Kasumi-1 (cell line): ENCODE data around the gene CFAP410.
"Not testable (repeated sequence)": the region's sequence is repeated elsewhere in the genome, so short reads cannot be mapped to it uniquely, and the experiment has no call there.

Experiments
- DNase-seq, 2 experiments: peaks; one replicate each; lab custom pipeline; 2025; lab: John Stamatoyannopoulos, UW

The CFAP410 gene

DNA sequence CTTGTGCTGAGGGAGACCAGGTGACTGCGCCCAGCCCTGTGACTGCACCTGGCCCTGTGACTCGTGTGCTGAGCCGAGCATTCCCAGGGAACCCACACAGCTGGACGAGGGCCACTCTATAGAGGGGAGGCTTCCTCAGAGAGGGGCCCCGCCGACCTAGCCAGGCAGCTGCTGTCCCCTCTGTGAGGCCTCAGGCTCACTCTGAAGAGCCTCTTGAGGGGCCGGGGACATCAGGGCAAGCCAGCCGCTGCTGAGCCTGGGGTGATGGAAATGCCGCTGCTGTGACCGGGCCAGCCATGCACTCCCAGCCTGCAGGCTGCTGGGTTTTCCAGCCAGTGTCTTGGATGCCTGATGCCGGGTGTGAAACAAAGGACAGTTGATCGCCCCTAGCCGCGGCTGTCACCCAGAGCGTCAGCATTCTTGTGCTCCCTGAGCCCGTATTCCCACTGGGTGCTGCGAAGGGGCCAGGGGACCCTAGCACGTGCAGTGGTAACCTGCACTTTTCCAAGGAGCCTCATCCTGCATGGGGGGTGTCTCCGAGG lies 21.9 kb downstream of the CFAP410 start:
- DNase-seq = no peak

DNA sequence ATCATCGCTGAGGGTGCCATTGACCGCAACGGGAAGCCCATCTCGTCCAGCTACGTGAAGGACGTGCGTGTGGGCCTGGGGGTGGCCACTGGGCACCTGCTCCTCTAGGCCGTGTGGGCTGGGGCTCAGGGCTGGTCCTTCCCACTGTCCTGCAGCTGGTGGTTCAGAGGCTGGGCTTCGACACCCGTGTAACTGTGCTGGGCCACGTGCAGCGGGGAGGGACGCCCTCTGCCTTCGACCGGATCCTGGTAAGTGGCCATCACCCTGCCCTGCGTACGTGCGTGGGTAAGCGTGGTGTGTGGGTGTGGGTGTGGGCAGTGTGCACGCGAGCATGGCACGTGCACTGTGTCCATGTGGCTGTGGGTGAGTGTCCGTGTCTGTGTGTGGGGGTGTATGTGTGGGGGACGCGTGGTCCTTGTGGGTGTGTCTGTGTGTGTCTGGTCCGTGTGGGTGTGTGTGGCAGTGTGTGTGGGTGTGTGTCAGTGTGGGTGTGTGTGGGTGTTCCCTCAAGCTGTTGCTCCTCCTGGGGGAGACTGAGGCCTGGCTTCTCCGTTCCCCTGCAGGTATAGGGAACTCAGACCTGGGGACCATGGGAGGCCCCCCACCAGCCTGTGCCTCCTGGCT lies 22.8 kb downstream of the CFAP410 start:
- no peak for DNase-seq

DNA sequence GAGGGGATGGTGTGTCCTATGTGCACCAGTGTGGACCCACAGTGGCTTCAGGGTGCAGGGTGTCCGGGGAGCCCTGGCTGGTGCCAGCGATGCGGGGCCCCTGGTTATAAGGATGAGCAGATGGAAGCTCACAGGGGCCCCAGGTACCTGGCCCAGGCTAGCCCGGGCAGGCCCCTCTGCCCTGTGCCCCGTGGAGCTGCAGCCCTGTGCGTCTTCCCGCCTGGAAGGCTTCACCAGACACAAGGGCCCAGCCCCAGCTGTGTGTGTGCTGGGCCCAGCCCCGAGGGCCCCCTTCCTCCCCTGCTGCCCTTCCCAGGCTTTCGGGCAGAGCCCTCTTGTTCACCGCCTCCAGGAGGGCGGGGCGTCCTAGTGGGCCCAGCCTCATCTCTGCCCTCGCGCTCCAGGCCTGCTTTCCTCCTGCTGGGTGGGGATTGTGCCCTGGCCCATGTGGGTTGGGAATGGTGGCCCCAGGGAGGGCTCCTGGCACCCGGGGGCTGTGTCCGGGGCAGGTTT lies 23.4 kb downstream of the CFAP410 start:
- DNase-seq = no peak

DNA sequence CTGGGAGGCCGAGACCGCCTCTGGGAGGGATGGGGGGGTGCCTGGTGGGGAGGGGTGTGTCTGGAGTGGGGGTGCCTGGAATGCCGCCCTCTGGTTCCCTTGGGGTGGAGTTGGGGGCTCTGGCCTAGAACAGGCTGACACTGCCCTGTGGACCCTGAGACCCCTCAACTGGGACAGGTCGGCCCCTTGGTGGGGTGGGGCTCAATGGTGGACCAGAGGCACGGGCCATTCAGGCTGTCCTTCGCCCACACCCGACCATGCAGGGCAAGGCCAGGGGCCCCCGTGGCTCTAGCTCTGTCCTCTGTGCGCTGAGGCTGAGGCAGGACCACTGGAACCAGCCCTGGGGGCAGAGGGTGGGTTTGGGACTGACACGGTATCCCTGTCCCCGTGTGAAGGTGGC lies 24.6 kb downstream of the CFAP410 start:
- no peak for DNase-seq

DNA sequence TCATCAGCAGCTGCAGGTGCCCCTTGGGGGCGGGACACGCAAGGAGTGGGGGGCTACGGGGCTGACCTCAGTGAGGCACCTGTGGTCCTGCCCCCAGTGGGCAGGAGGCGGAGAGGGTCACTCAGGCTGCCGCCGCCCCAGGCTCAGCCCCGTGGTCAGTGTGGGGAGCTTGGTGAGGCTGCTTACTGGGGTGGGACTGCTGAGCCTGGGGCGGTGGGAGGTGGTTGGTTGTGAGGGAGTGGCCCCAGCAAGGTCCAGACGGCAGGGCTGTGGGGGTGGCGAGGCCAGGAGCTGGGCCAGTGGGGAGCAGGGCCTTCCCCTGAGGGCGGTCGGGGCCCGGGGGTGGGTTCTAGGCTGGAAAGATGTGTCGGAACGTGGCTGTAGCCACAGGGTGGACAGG lies 25.1 kb downstream of the CFAP410 start:
- DNase-seq = no peak

DNA sequence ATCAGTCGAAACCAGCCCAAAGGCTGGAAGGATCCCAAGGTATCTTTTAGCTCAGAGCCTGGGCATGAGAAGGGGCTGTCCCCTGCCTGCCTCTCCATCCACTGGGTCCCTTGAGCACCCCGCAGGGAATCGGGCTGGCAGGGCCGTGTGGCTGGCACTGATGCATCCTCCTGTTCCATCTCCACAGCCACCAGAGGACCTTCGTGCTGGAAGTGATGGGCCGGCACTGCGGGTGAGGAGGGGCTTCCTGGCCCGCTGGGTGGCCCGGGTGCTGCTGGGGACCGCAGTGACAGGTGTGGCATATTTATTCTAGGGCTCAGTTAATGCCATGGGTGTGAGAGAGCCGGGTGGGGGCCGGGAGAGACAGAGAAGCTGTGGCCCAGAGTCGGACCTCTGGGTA lies 25.7 kb downstream of the CFAP410 start:
- DNase-seq = no peak

DNA sequence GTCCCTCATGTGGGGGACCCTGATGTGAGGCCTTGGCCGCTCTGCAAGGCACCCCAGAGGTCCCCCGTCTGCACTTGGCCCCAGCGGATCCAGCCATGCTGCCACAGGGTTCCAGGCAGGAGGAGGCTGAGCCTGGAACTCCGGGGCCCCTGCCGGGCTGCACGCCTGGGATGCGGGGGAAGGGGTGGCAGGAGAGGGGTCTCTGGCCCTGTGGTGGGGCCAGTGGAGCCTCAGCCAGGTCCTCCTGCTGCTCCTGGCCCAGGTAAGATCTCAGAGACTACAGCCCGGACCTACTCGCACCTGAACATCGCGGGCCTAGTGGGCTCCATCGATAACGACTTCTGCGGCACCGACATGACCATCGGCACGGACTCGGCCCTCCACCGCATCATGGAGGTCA lies 26.5 kb downstream of the CFAP410 start:
- no peak for DNase-seq

DNA sequence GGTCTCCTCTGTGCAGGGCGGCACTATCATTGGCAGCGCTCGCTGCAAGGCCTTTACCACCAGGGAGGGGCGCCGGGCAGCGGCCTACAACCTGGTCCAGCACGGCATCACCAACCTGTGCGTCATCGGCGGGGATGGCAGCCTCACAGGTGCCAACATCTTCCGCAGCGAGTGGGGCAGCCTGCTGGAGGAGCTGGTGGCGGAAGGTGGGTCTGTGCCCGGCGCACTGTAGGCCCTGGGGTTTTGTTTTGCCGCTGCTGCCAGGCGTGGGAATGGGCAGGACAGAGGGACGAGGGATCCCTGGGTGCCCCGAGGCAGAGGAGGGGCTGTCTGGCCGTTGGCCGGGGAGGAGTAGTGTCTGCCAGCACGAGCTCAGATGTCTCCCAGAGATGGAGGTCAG lies 27.1 kb downstream of the CFAP410 start:
- no peak for DNase-seq

DNA sequence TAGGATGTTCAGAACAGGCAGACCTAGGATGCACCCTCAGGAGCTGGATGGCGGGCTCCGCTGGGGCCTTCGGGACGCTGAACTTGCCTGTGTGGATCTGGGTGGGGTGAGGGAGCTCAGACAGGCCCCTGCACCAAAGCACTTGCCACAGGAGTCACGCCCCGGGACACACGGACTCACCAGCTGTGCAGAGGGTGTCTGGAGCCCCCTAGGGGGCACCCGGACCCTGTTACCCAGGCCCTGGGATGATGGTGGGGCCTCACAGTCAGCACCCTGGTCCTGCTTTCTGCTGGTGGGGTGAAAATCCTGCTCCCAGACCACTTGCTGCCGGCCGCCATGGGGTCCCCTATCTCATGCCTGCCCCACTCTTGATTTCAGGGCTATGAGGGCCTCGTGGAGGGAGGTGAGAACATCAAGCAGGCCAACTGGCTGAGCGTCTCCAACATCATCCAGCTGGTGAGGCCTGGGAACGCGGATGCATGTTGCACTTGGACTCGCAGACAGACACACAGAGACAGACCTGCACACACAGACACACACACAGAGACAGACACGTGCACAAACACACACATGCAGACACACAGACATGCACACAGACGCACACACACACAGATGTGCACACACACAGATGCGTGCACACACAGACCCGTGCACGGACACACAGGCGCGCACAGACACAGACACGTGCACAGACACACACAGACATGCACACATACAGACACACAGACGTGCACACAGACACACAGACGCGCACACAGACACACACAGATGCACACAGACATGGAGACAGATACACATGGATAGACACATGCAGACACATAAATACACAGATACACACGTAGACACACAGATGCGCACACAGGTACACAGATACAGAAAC lies 28.3 kb downstream of the CFAP410 start:
- DNase-seq = no peak

DNA sequence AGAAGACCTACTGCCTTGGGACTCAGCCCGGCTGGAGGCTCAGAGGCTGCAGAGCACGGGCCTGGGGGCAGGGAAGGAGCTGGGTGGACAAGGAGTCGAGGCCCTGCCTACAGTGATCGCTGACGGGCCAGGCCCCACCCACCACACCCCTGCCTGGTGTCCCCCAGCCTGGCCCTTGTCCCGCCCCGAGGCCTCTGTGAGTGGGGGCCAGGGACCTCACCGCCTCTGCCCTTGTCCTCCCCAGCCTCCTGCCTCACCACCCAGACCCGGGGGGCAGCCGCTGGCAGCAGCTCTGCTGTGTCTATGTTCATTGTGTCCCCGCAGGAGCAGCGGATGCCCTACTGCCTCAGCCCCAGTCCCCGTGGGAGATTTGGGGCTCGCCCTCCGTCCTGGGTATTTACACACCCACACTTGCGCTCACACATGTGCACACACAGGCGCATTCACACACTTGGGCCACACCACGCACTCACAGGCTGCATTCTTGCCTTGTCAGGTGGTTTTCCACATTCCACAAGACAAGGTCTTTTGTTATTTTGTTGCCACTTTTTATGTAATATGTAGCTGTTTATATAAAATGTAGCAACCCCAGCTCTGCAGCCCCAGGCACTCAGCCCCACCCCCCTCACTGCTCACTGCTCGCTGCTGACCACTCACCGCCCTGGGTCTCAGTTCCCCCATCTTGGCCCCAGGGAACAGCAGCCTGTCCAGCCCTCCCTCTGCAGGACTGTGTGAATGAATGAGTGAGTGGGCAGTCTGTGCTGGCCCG lies 32.1 kb downstream of the CFAP410 start:
- no peak for DNase-seq

DNA sequence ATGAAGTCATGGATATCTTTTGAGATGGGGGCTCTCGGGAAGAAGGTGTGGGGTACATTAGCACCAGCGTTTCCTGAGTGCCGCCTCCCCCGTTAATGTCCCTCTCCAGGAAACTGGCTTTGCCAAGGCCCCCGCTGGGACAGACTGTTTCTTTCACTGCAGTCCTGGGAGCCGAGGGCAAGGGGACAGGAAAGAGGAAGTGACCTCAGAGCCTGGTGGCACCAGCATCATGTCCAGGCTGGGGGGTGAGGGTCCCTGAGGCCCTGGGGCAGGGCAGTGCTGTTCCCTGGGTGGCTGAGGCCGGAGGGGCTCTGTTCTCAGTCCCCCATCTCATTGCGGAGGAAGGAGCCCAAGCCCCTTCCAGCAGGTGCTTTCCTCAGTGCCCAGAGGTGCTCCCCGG lies 33.5 kb downstream of the CFAP410 start:
- no peak for DNase-seq

DNA sequence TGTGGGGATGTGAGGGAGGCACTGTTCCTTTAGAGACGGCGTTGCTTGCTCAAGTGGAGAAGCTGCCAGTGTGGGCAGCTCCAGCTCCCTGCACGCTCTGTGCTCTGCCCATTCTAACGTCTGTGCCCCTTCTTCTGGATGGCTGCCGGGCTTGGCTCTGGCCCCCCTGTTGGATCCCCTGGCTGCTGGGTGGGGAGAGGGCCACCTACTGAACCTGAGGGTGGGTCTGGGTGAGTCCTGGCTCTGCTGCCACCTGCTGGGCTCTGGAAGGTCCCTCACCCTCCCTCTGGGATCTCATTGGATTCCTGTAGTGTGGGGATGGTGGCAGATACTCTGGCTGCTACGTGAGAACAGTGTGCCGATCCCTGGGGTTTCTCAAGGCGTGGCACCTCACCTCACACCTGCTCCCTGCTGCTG lies 34.3 kb downstream of the CFAP410 start:
- DNase-seq = peak; percentile 37 to 42

DNA sequence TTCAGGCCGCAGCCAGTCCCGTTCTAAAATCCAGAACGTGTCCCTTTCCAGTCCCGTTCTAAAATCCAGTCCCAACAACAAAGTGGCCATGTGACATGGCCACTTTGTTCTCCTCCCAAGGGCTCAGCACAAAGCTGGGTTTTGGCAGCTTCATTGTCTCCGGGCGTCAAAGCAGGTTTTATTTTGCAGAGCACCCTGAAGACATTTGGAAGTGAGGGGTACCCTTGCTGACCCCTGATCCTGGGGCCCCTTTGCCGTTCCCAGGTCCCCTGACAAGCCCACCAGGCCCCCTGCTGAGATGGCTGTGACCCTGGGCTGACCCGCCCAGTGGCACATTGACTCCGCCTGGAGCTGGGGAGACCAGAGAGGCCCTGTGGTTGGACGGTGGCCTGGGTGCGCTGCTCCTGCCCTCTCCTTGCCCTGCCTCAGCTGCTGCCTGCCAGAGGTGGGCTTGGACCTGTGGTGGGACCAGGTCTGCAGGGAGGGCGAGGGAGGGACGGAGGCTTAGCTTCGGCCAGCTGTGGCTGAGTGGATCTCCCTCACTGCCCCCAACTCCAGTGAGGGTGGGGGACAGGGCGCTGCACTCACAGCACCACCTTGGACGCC lies 35.1 kb downstream of the CFAP410 start:
- no peak for DNase-seq

DNA sequence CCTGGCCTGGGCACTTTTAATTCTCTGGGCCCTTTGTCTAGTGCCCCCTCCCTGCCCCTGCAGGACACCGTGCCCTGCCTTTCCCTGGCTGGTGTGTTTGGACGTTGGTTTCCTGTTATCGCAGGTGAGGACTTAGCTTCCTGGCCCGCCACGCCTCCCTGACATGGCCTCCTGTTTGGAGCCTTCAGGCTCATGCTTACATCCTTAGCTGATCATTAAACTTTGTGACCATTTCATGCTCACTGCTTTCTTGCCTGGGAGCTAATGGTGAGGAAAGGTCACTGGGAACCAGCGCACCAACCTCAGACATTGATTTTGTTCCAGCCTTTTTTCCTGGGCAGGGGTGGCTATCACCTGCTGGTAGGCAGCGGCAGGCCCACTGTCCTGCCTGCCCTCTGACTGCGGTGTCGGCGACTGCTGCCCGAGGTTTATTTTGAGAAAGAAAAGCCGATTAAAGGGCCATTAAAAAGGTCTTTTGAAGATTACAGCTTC lies 35.7 kb downstream of the CFAP410 start:
- no peak for DNase-seq

DNA sequence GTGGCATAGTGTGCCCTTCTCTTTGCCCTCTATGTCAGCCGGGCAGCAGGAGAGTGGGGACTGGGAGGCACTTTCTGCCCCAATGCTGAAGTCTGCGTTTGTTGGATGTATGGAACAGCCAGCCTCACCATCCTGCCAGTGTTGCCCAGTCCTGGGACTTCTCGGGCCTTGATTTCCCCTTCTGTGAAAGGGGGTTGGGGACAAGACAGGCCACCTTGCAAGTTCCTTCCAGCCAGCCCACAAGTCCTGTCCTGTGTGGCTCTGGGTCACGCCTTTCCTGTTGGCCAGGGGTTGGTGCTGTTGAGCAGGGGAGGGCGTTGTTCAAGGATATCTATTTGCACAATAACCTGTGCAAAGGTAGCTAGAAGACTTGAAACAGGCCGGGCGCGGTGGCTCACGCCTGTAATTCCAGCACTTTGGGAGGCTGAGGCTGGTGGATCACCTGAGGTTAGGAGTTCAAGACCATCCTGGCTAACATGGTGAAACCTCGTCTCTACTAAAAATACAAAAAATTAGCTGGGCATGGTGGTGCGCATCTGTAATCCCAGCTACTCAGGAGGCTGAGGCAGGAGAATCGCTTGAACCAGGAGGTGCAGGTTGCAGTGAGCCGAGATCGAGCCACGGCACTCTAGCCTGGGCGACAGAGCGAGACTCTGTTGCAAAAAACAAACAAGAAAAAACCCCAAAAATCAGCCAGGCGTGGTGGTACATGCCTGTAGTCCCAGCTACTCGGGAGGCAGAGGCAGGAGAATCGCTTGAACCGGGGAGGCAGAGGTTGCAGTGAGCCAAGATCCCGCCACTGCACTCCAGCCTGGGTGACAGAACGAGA lies 36.4 kb downstream of the CFAP410 start:
- not testable (repeated sequence) for DNase-seq

DNA sequence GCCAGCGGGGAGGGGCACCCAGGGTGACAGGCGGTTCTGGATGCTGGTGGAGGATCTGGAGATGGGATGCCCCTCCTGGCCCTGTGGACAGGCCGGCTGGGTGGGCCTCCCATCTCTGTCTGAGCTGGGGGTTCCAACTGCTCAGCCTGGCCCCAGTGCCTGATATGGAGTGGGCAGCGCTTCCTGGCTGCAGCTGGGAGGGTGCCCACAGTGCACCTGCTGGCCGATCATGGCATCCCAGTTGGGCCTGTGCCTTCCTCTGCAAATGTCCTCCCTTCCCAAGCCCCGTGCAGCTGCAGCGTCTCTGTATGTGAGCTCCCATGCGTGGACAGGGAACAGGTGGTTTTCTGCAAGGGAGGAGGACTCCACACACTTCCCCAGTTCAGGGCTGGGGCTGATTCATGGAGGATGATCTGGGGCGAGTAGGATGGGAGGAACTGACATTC lies 37.2 kb downstream of the CFAP410 start:
- no peak for DNase-seq

DNA sequence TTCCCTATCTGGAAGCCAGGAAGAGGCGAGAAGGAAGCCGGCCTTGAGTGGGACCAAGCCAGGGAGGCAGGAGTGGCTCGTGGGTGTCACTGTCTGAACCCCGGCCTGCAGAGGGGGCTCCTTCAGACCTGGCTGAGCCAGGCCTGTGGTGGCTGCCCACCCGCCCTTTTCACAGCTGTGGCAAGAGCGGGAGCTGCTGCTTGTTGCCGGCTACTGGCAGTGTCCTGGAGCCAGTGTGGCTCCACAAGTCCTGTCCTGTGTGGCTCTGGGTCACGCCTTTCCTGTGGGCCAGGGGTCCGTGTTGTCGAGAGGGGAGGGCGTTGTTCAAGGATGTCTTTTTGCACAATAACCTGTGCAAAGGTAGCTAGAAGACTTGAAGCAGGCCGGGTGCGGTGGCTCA lies 38.0 kb downstream of the CFAP410 start:
- DNase-seq = no peak

DNA sequence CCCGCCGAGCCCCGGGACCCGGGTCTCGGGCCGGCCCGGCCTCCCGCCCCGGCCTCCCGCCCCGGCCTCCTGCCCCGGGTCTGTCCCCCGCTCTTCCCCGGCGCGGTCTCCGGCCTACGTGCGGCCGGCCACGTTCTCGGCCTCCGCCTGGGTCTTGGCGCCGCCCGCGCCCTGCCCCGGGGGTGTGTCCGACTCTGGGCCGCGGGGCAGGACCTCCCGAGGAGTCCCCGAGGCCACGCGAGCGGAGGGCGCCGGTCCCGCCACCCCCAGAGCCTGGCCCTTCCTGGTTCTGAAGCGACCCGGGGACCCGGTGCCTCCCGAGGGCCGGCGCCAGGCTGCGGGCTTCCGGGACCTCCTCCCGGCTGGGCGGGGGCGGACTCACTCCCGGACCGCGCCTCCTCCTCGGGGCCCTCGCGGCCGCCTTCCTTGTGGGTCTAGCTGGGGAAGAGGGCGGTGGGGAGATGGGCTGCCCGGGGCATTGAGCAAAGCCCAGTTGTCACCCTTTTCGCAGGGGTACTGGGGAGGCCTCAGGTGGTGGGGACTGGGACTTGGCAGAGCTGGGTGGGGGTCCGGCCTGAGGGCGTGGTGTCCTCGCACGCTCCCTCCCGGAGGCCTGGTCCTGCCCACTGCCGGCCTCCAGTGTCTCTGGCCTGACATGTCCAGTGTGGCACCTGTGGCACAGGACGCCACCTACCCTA lies 38.8 kb downstream of the CFAP410 start:
- peak; percentile 12 to 38 for DNase-seq

DNA sequence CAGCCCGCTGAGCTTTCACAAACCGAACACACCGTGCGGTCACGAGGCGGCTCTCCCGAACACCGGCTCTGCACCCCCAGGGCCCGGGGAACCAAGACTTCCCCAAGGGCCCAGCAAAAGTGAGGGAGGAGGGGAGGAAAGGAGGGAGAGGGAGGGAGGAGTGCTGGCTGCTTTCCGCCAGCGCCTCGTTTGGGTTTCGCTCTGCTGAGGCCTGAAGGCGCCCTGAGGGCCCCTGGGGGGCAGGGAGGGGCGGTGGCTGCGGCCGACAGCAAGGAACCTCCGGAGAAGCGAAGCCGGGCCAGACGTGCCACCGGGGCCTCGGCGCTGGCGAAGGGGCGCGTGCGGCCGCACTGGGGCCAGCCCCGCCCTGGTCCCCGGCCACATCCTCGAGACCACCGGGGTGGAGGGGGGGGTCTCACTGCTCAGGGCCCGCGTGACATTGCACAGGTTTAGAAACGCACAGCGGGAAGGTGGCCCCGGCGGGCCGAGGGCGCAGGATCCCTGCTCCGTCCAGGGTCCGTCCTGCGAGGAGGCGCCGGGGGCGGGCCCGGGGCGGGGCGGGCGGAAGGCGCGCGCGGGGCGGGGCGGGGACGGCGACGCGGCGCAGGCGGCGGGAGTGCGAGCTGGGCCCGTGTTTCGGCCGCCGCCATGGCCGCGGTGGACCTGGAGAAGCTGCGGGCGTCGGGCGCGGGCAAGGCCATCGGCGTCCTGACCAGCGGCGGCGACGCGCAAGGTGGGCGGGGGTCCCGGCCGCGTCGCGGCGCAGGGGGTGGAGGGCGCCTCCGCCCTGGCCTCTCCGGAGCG lies 39.5 kb downstream of the CFAP410 start, which contains the start of gene PFKL:
Gene PFKL, plus strand, starts transcription at position 596 of the 804 bp plus-strand sequence. Its CDS starts 53 bp downstream, at position 649.
- DNase-seq = peak; percentile 72 to 83
